ENCODE measurements around the gene GRID1.

- TF ChIP-seq CTCF (conservative IDR thresholded peaks at IDR 0.05) (no peak), EZH2 (IDR thresholded peaks at IDR 0.05; ENCODE audit: low read depth) (no peak)
Observed at GRCh38 chr10:86064219-86064618, 302.4 kb downstream of the GRID1 start.
